ENCODE measurements around the gene STH. TPM values are rescaled to one million over a fixed set of nuclear protein-coding genes. Genes with fewer than 3 reads are reported as not detected.

STH gene
- total and polyA plus RNA-seq, 8 donors: 0.38 TPM; not detected in 7

- intact Hi-C loops (cut with DNase I): loop anchor here in 1 of 2 donors (5.0 kb wide), 1 partner anchor 212 kb away; no protein-coding TSS in a partner anchor
- H3K4me3 ChIP-seq: no peak overlapping the region
- no peaks in the 10 kb centered on the region for H3K4me1 ChIP-seq
- DNase-seq (no peak), ATAC-seq (no peak)
- no peaks in the 10 kb centered on the region for H3K9me3 ChIP-seq
- no peak overlapping the region for H3K27ac ChIP-seq
- no peaks in the 10 kb centered on the region for H3K27me3 ChIP-seq
- TF ChIP-seq CTCF (IDR thresholded peaks at IDR 0.05): no peak
- H3K36me3 ChIP-seq: no peaks in the 10 kb centered on the region
Observed at GRCh38 chr17:45999900-46000290, 845 bp downstream of the STH start.

- no peak for ATAC-seq
- Histone ChIP-seq H3K36me3 (no peaks in the 10 kb centered on the region), H3K9me3 (no peaks in the 10 kb centered on the region), H3K4me3 (no peak overlapping the region), H3K27me3 (no peaks in the 10 kb centered on the region), H3K4me1 (no peaks in the 10 kb centered on the region), H3K27ac (no peak overlapping the region)
- no peak for TF ChIP-seq CTCF (IDR thresholded peaks at IDR 0.05)
- intact Hi-C loops (cut with DNase I): loop anchor here in 1 of 2 donors (5.0 kb wide), 1 partner anchor 212 kb away; no protein-coding TSS in a partner anchor
- no peak for DNase-seq
Observed at GRCh38 chr17:46000292-46000691, 1.2 kb downstream of the STH start.

- Histone ChIP-seq H3K9me3 (no peaks in the 10 kb centered on the region), H3K27me3 (no peaks in the 10 kb centered on the region), H3K36me3 (no peaks in the 10 kb centered on the region), H3K4me3 (no peak overlapping the region), H3K4me1 (no peaks in the 10 kb centered on the region), H3K27ac (no peak overlapping the region)
- no peak for ATAC-seq
- TF ChIP-seq CTCF (IDR thresholded peaks at IDR 0.05): no peak
- intact Hi-C loops (cut with DNase I): loop anchor here in 1 of 2 donors (5.0 kb wide), 1 partner anchor 212 kb away; no protein-coding TSS in a partner anchor
- DNase-seq: no peak
Observed at GRCh38 chr17:46000757-46001156, 1.7 kb downstream of the STH start.

GRCh38 chr17:46001390-46002310 is 2.6 kb downstream of the STH start:
- ATAC-seq (no peak), DNase-seq (no peak)
- intact Hi-C loops (cut with DNase I): loop anchor here in 1 of 2 donors (5.0 kb wide), 1 partner anchor 211 kb away; no protein-coding TSS in a partner anchor
- no peak for TF ChIP-seq CTCF (IDR thresholded peaks at IDR 0.05)
- H3K9me3 ChIP-seq: no peaks in the 10 kb centered on the region
- H3K27me3 ChIP-seq: no peaks in the 10 kb centered on the region
- H3K27ac ChIP-seq: no peak overlapping the region
- H3K4me1 ChIP-seq: no peaks in the 10 kb centered on the region
- no peaks in the 10 kb centered on the region for H3K36me3 ChIP-seq
- H3K4me3 ChIP-seq: no peak overlapping the region

GRCh38 chr17:46002311-46002972 is 3.4 kb downstream of the STH start:
- peak; percentile 93 to 98 for TF ChIP-seq CTCF (IDR thresholded peaks at IDR 0.05)
- ATAC-seq: peak; percentile 97
- peak in 3 of 4 donors; percentile 44 to 73 (median 61) for DNase-seq
- Histone ChIP-seq H3K36me3 (no peaks in the 10 kb centered on the region), H3K27ac (no peak overlapping the region), H3K4me1 (no peaks in the 10 kb centered on the region), H3K27me3 (no peaks in the 10 kb centered on the region), H3K4me3 (no peak overlapping the region), H3K9me3 (no peaks in the 10 kb centered on the region)
- intact Hi-C loops (cut with DNase I): loop anchor here in 1 of 2 donors (5.0 kb wide), 1 partner anchor 210 kb away; no protein-coding TSS in a partner anchor
